Stimulated activated CD4-positive, alpha-beta T cell treated with anti-CD3 and anti-CD28 coated beads, Interleukin-1b, Interleukin-23, amount 100 ng/mL, for 4 hours (primary cell): ENCODE measurements around the gene DENND5B.
"Not testable (repeated sequence)": the region's sequence is repeated elsewhere in the genome, so short reads cannot be mapped to it uniquely, and the experiment has no call there.

ENCODE experiments used
- DNase-seq, 2 donors: peaks; one replicate each; pipeline ENCODE4 v3.0.0-alpha.2; 2020; ENCODE audit warnings: low read depth in 2 of 2

DENND5B gene

GRCh38 chr12:31506515-31507306, 84.2 kb downstream of the DENND5B start:
- no peak for DNase-seq

GRCh38 chr12:31504625-31505222, 86.2 kb downstream of the DENND5B start:
- DNase-seq: no peak

- DNase-seq: not testable (repeated sequence)
These were observed 89.9 kb downstream of the DENND5B start for GRCh38 chr12:31501014-31501413.

- no peak for DNase-seq
These were observed 91.4 kb downstream of the DENND5B start for GRCh38 chr12:31499567-31499966.

GRCh38 chr12:31498424-31498823, 92.5 kb downstream of the DENND5B start:
- no peak for DNase-seq

GRCh38 chr12:31496257-31496656, 94.7 kb downstream of the DENND5B start:
- DNase-seq: no peak

GRCh38 chr12:31494455-31494854, 96.5 kb downstream of the DENND5B start:
- no peak for DNase-seq

GRCh38 chr12:31492599-31493196, 98.2 kb downstream of the DENND5B start:
- DNase-seq: no peak

GRCh38 chr12:31491841-31492598, 98.9 kb downstream of the DENND5B start:
- no peak for DNase-seq

- DNase-seq: no peak
These were observed 99.6 kb downstream of the DENND5B start for GRCh38 chr12:31491241-31491794.

- no peak for DNase-seq
These were observed 102.1 kb downstream of the DENND5B start for GRCh38 chr12:31488737-31489338.

GRCh38 chr12:31485571-31485970, 105.4 kb downstream of the DENND5B start:
- DNase-seq: no peak

GRCh38 chr12:31482816-31483215, 108.1 kb downstream of the DENND5B start:
- no peak for DNase-seq

- no peak for DNase-seq
These were observed 109.5 kb downstream of the DENND5B start for GRCh38 chr12:31481415-31481814.

GRCh38 chr12:31479516-31480210, 111.3 kb downstream of the DENND5B start:
- no peak for DNase-seq

GRCh38 chr12:31478898-31479297, 112.0 kb downstream of the DENND5B start:
- DNase-seq: no peak

GRCh38 chr12:31478425-31478824, 112.5 kb downstream of the DENND5B start:
- no peak for DNase-seq

- no peak for DNase-seq
These were observed 113.2 kb downstream of the DENND5B start for GRCh38 chr12:31477687-31478086.

GRCh38 chr12:31476437-31476836, 114.5 kb downstream of the DENND5B start:
- DNase-seq: no peak

GRCh38 chr12:31475610-31476009, 115.3 kb downstream of the DENND5B start:
- not testable (repeated sequence) for DNase-seq

- DNase-seq: no peak
These were observed 116.2 kb downstream of the DENND5B start for GRCh38 chr12:31474751-31475150.
